IMR-90 (cell line): ENCODE measurements around the gene KLHL13. TPM values are rescaled to one million over a fixed set of nuclear protein-coding genes. Genes with fewer than 3 reads are reported as not detected.

ENCODE experiments used
- ATAC-seq: fragments of 200-7000 bp; cut with Tn5 transposase; 2 replicates; pipeline ENCODE4 v1.9.1; 2020; ENCODE audit warnings: low read depth, mild to moderate bottlenecking, moderate library complexity
- BruUV-seq: library from RNA; stranded (reverse); fragments of 400-500 nt; replicated peaks from 2 replicates; lab custom pipeline; 2021; lab: Mats Ljungman, UMichigan
- CTCF ChIA-PET: fragments of 300-600 bp; formaldehyde crosslinking; extraction: SDS; loops from one replicate; lab custom pipeline; 2021; ENCODE audit warnings: antibody characterized with exemption; lab: Yijun Ruan, JAX
- POLR2A ChIA-PET: fragments of 300-600 bp; sonication (Branson Sonifier 250); formaldehyde crosslinking; loops from one replicate; lab custom pipeline; 2022; ENCODE audit warnings: antibody characterized with exemption; ENCODE audit not compliant: unreplicated experiment; lab: Charles Lee
- DNase-seq: peaks from one replicate; pipeline ENCODE4 v3.0.0; 2013
- H2AFZ ChIP-seq: replicated peaks from 2 replicates; pipeline ENCODE3; 2013; ENCODE audit warnings: low read length, mild to moderate bottlenecking; ENCODE audit not compliant: poor library complexity
- H2AK5ac ChIP-seq: 2 replicates; pipeline ENCODE4 v1.6.1; 2013; ENCODE audit warnings: low read depth, low read length, inconsistent platforms
- H2AK9ac ChIP-seq: replicated peaks from 2 replicates; pipeline ENCODE3; 2013; ENCODE audit warnings: mild to moderate bottlenecking, low read depth, low read length, moderate library complexity; ENCODE audit not compliant: poor library complexity
- H2BK120ac ChIP-seq: 2 replicates; pipeline ENCODE4 v1.6.1; 2013; ENCODE audit warnings: low read depth, low read length, inconsistent platforms
- H2BK15ac ChIP-seq: 3 replicates; pipeline ENCODE4 v1.6.1; 2013; ENCODE audit warnings: low read depth, low read length, inconsistent platforms
- H2BK20ac ChIP-seq: 2 replicates; pipeline ENCODE4 v1.6.1; 2013; ENCODE audit warnings: low read depth, mild to moderate bottlenecking, inconsistent platforms, low read length, moderate library complexity
- H2BK5ac ChIP-seq: 2 replicates; pipeline ENCODE4 v1.6.1; 2013; ENCODE audit warnings: mild to moderate bottlenecking, low read depth, low read length, inconsistent platforms; ENCODE audit not compliant: poor library complexity, severe bottlenecking
- H3K14ac ChIP-seq: replicated peaks from 2 replicates; pipeline ENCODE4 v1.6.1; 2013; ENCODE audit warnings: low read depth, low read length, inconsistent platforms
- H3K18ac ChIP-seq: 2 replicates; pipeline ENCODE4 v1.6.1; 2013; ENCODE audit warnings: low read depth, low read length, control low read depth
- H3K23ac ChIP-seq: 2 replicates; pipeline ENCODE4 v1.6.1; 2013; ENCODE audit warnings: low read depth, low read length, inconsistent platforms
- H3K27ac ChIP-seq: 2 replicates; pipeline ENCODE4 v1.5.1; 2013; ENCODE audit warnings: mild to moderate bottlenecking, control low read depth, low read length; ENCODE audit not compliant: insufficient read depth
- H3K27me3 ChIP-seq: 2 replicates; pipeline ENCODE4 v1.6.1; 2013; ENCODE audit warnings: low read length; ENCODE audit not compliant: control insufficient read depth, insufficient read depth
- H3K36me3 ChIP-seq: 2 replicates; pipeline ENCODE4 v1.6.1; 2013; ENCODE audit warnings: low read length, mixed read lengths; ENCODE audit not compliant: control insufficient read depth, insufficient read depth
- H3K4ac ChIP-seq: 2 replicates; pipeline ENCODE4 v1.6.1; 2013; ENCODE audit warnings: low read depth, low read length, inconsistent platforms
- H3K4me1 ChIP-seq: 2 replicates; pipeline ENCODE4 v1.6.1; 2013; ENCODE audit warnings: low read length, mixed read lengths; ENCODE audit not compliant: control insufficient read depth, insufficient read depth
- H3K4me2 ChIP-seq: 2 replicates; pipeline ENCODE4 v1.6.1; 2013; ENCODE audit warnings: low read depth, mild to moderate bottlenecking, control low read depth, low read length, moderate library complexity
- H3K4me3 ChIP-seq: 2 replicates; pipeline ENCODE4 v1.5.1; 2013; ENCODE audit warnings: low read depth, mild to moderate bottlenecking, control low read depth, low read length, moderate library complexity; ENCODE audit not compliant: insufficient read depth
- H3K56ac ChIP-seq: 2 replicates; pipeline ENCODE4 v1.6.1; 2013; ENCODE audit warnings: low read length, inconsistent platforms; ENCODE audit not compliant: insufficient read depth; ENCODE audit errors: extremely low read depth
- H3K79me1 ChIP-seq, 2 experiments: 2 replicates each; pipeline ENCODE4 v1.6.1; 2013; ENCODE audit warnings: low read length in 2 of 2, inconsistent platforms in 1 of 2, low read depth in 1 of 2
- H3K9ac ChIP-seq: 2 replicates; pipeline ENCODE4 v1.6.1; 2013; ENCODE audit warnings: low read depth, low read length, control low read depth
- H3K9me1 ChIP-seq: 2 replicates; pipeline ENCODE4 v1.6.1; 2013; ENCODE audit warnings: low read length, inconsistent platforms; ENCODE audit not compliant: insufficient read depth
- H3K9me3 ChIP-seq: 2 replicates; pipeline ENCODE4 v1.6.1; 2013; ENCODE audit warnings: low read length; ENCODE audit not compliant: control insufficient read depth, insufficient read depth
- H4K20me1 ChIP-seq: 2 replicates; pipeline ENCODE4 v1.6.1; 2013; ENCODE audit warnings: low read length, inconsistent platforms; ENCODE audit not compliant: insufficient read depth
- H4K5ac ChIP-seq: 2 replicates; pipeline ENCODE4 v1.6.1; 2013; ENCODE audit warnings: mild to moderate bottlenecking, low read depth, low read length, control low read depth
- H4K8ac ChIP-seq, 2 experiments: 2 replicates each; pipeline ENCODE4 v1.6.1; 2013; ENCODE audit warnings: low read depth in 2 of 2, low read length in 2 of 2, control low read depth in 1 of 2, inconsistent platforms in 1 of 2
- H4K91ac ChIP-seq: 2 replicates; pipeline ENCODE4 v1.6.1; 2013; ENCODE audit warnings: low read depth, low read length, inconsistent platforms; ENCODE audit not compliant: insufficient read depth
- BHLHE40 ChIP-seq: fragments of 150-350 bp; IDR thresholded peaks from 2 replicates; pipeline ENCODE4 v1.6.1; 2016; ENCODE audit warnings: mild to moderate bottlenecking, low read depth, low read length
- CEBPB ChIP-seq: IDR thresholded peaks from 2 replicates; pipeline ENCODE4 v1.6.1; 2012; ENCODE audit warnings: low read depth, low read length, improper control_type of control experiment
- CHD1 ChIP-seq: IDR thresholded peaks from 2 replicates; pipeline ENCODE4 v1.6.1; 2012; ENCODE audit warnings: low read depth, low read length, improper control_type of control experiment
- CTCF ChIP-seq: conservative IDR thresholded peaks from 2 replicates; pipeline ENCODE4 v1.5.1; 2012; ENCODE audit warnings: mild to moderate bottlenecking, low read depth, low read length, improper control_type of control experiment
- ELK1 ChIP-seq: fragments of 150-350 bp; IDR thresholded peaks from 2 replicates; pipeline ENCODE4 v1.6.1; 2016; ENCODE audit warnings: low read depth, mild to moderate bottlenecking, low read length, moderate library complexity, borderline replicate concordance
- FOS ChIP-seq: fragments of 150-350 bp; IDR thresholded peaks from 2 replicates; pipeline ENCODE4 v1.6.1; 2016; ENCODE audit warnings: low read depth, low read length
- MAFK ChIP-seq: IDR thresholded peaks from 2 replicates; pipeline ENCODE4 v1.6.1; 2012; ENCODE audit warnings: low read depth, low read length, improper control_type of control experiment
- MAZ ChIP-seq: IDR thresholded peaks from 2 replicates; pipeline ENCODE4 v1.6.1; 2012; ENCODE audit warnings: low read depth, mild to moderate bottlenecking, low read length, improper control_type of control experiment, moderate library complexity, borderline replicate concordance
- MXI1 ChIP-seq: IDR thresholded peaks from 2 replicates; pipeline ENCODE4 v1.6.1; 2012; ENCODE audit warnings: low read depth, mild to moderate bottlenecking, low read length, moderate library complexity, borderline replicate concordance
- NFE2L2 ChIP-seq: fragments of 150-350 bp; IDR thresholded peaks from 2 replicates; pipeline ENCODE4 v1.6.1; 2016; ENCODE audit warnings: low read depth, mild to moderate bottlenecking, low read length
- POLR2A ChIP-seq: IDR thresholded peaks from 2 replicates; pipeline ENCODE4 v1.6.1; 2012; ENCODE audit warnings: mild to moderate bottlenecking, low read depth, low read length
- RAD21 ChIP-seq: IDR thresholded peaks from 2 replicates; pipeline ENCODE4 v1.6.1; 2012; ENCODE audit warnings: low read length, improper control_type of control experiment
- RCOR1 ChIP-seq: IDR thresholded peaks from 2 replicates; pipeline ENCODE4 v1.6.1; 2012; ENCODE audit warnings: mild to moderate bottlenecking, low read length, improper control_type of control experiment; ENCODE audit not compliant: insufficient replicate concordance
- RFX5 ChIP-seq: IDR thresholded peaks from 2 replicates; pipeline ENCODE4 v1.8.0; 2012; ENCODE audit warnings: low read depth, mild to moderate bottlenecking, low read length, moderate library complexity
- SMC3 ChIP-seq: fragments of 150-350 bp; IDR thresholded peaks from 2 replicates; pipeline ENCODE4 v1.6.1; 2016; ENCODE audit warnings: low read depth, mild to moderate bottlenecking, antibody characterized with exemption, low read length, moderate library complexity
- USF2 ChIP-seq: fragments of 150-350 bp; IDR thresholded peaks from 2 replicates; pipeline ENCODE4 v1.6.1; 2017; ENCODE audit warnings: mild to moderate bottlenecking, antibody characterized with exemption, low read length, low read depth
- WGBS, 2 experiments: methylation state at CpG; one replicate each; pipeline versions ENCODE4 v1.1.5 to v1.1.7; 2013; ENCODE audit warnings: missing lambda C conversion rate in 2 of 2; ENCODE audit not compliant: insufficient read length in 1 of 2; ENCODE audit errors: extremely low coverage in 2 of 2; 5-methylcytosine and 5-hydroxymethylcytosine counted together
- dilution Hi-C: fragments of 300-500 bp; cut with HindIII; formaldehyde crosslinking; loops from one replicate; pipeline ENCODE4 v1.14.3; 2018; ENCODE audit warnings: low sequenced_read_pairs; ENCODE audit not compliant: unreplicated experiment
- in situ Hi-C: fragments of 300-500 bp; cut with MboI; formaldehyde crosslinking; loops from 3 replicates; pipeline ENCODE4 v1.14.3; 2019; ENCODE audit warnings: low sequenced_read_pairs, inconsistent platforms, mixed read lengths
- intact Hi-C: fragments of 100-400 bp; cut with micrococcal nuclease; formaldehyde crosslinking; loops from 2 replicates; pipeline ENCODE4 v1.10.0; 2022
- polyA plus RNA-seq, 3 experiments: library from polyadenylated mRNA; depleted of rRNA; stranded (reverse); fragments of >200 nt; gene quantifications; 2 replicates each; pipeline ENCODE4 v1.2.3, GENCODE V29; 2012; ENCODE audit warnings: low replicate concordance in 1 of 3
- total RNA-seq: library from RNA; depleted of rRNA; stranded (reverse); fragments of >200 nt; gene quantifications from 2 replicates; pipeline ENCODE4 v1.2.3, GENCODE V29; 2012

Gene KLHL13
- total and polyA plus RNA-seq, 2 of the 4 experiments (the other 2 are of a cell fraction): 4.0 to 12.5 TPM

- no peak overlapping the region for H3K23ac ChIP-seq
- no CpG with 5 or more reads among the region's 1 CpG for WGBS, 2 experiments
- no peak overlapping the region for H2BK20ac ChIP-seq
- H3K4me2 ChIP-seq: no peak overlapping the region
- H3K56ac ChIP-seq: no peak overlapping the region
- H3K9me1 ChIP-seq: no peaks in the 10 kb centered on the region
- ChIA-PET POLR2A (no interaction called here), CTCF (no interaction called here)
- in situ Hi-C loops (no loop called here), intact Hi-C loops (no loop called here), dilution Hi-C loops (no loop called here)
- no peaks in the 10 kb centered on the region for H3K9me3 ChIP-seq
- no peak overlapping the region for H3K4ac ChIP-seq
- H4K91ac ChIP-seq: no peak overlapping the region
- BruUV-seq: no TSS peak
- no peak overlapping the region for H4K8ac ChIP-seq
- H2AK9ac ChIP-seq: no peak overlapping the region
- H4K5ac ChIP-seq: no peak overlapping the region
- H4K20me1 ChIP-seq: no peaks in the 10 kb centered on the region
- no peaks in the 10 kb centered on the region for H3K79me1 ChIP-seq
- no peaks in the 10 kb centered on the region for H3K27me3 ChIP-seq
- ATAC-seq: no peak
- H3K18ac ChIP-seq: no peak overlapping the region
- H3K36me3 ChIP-seq: no peaks in the 10 kb centered on the region
- H3K4me3 ChIP-seq: no peak overlapping the region
- no peak overlapping the region for H2AK5ac ChIP-seq
- no peak overlapping the region for H2AFZ ChIP-seq
- H2BK15ac ChIP-seq: no peak overlapping the region
- H3K9ac ChIP-seq: no peak overlapping the region
- H3K14ac ChIP-seq: no peak overlapping the region
- no peak overlapping the region for H2BK120ac ChIP-seq
- no peak overlapping the region for H3K27ac ChIP-seq
- H3K4me1 ChIP-seq: no peaks in the 10 kb centered on the region
- DNase-seq: no peak
- H2BK5ac ChIP-seq: no peak overlapping the region
- TF ChIP-seq SMC3 (no peak), ELK1 (no peak), POLR2A (no peak), RAD21 (no peak), RCOR1 (no peak), NFE2L2 (no peak), FOS (no peak), BHLHE40 (no peak), CHD1 (no peak), RFX5 (no peak), USF2 (no peak), CTCF (no peak), CEBPB (no peak), MXI1 (no peak), MAZ (no peak), MAFK (no peak)
Measured at GRCh38 chrX:118148737-118149136, 32.1 kb upstream of the KLHL13 start.
